HepG2 (cell line): ENCODE data around the gene NTM. TPM values are rescaled to one million over a fixed set of nuclear protein-coding genes. Genes with fewer than 3 reads are reported as not detected.

Source experiments
- ELF4 ChIP-seq: sonication (generic); formaldehyde crosslinking; IDR thresholded peaks from 2 replicates; pipeline ENCODE4 v1.5.0; 2020; ENCODE audit warnings: missing genetic modification reagents, mild to moderate bottlenecking, moderate library complexity, borderline replicate concordance
- polyA plus RNA-seq, 8 experiments: library from polyadenylated mRNA; depleted of rRNA in 3 of 8; stranded (reverse) in 7 of 8; unstranded in 1 of 8; fragments of >200 nt; fragmentation: Illumina TruSeq in 4 of 8; extraction: Trizol in 4 of 8; gene quantifications; 2 replicates each; pipeline versions ENCODE4 v1.2.1 to v1.2.3, GENCODE V29; 2011 to 2016; ENCODE audit warnings: low read depth in 4 of 8, missing spikeins in 1 of 8, mixed read lengths in 1 of 8; ENCODE audit not compliant: insufficient read depth in 1 of 8
- total RNA-seq, 5 experiments: library from RNA; depleted of rRNA; stranded (reverse); fragments of >200 nt; fragmentation: Illumina TruSeq; extraction: Trizol; gene quantifications; 2 replicates each; pipeline ENCODE4 v1.2.3, GENCODE V29; 2016; ENCODE audit warnings: low read depth in 1 of 5
- TF ChIP-seq, protein P1 (sequence below): sonication (generic); formaldehyde crosslinking; IDR thresholded peaks from one replicate; pipeline ENCODE4 v1.5.1; 2020; ENCODE audit warnings: mild to moderate bottlenecking, missing genetic modification reagents; ENCODE audit errors: not compliant biosample characterization
- TF ChIP-seq, protein P2 (sequence below): sonication (generic); formaldehyde crosslinking; conservative IDR thresholded peaks from 2 replicates; pipeline ENCODE4 v1.4.0; 2020; ENCODE audit warnings: missing genetic modification reagents

Gene NTM
- total and polyA plus RNA-seq, 2 of the 13 experiments (the other 11 are each of a cell fraction or from before 2014, with no cell fraction given) = not detected

DNA sequence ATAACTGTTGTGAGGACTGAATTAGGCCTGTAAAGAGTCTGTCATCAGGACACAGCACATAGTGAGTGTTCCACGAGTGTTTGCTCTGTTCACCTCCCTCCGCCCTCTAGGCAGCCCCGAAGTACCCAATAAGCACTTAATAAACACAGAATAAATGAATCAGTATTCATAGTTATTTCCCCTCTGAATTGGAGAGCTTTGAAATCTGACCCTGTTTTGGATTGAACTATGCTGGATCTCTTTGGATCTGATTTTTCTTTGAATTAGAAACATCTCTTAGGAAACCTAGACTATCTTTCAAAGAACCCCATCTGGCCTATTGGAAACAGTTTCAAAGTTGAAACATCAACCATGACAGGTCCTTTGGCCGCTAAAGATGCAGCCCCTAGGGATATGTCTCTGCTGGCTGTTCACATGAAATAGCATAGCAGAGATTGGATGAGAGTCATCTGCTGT is 615.5 kb downstream of the NTM start (continued):
- TF ChIP-seq, protein P1, sequence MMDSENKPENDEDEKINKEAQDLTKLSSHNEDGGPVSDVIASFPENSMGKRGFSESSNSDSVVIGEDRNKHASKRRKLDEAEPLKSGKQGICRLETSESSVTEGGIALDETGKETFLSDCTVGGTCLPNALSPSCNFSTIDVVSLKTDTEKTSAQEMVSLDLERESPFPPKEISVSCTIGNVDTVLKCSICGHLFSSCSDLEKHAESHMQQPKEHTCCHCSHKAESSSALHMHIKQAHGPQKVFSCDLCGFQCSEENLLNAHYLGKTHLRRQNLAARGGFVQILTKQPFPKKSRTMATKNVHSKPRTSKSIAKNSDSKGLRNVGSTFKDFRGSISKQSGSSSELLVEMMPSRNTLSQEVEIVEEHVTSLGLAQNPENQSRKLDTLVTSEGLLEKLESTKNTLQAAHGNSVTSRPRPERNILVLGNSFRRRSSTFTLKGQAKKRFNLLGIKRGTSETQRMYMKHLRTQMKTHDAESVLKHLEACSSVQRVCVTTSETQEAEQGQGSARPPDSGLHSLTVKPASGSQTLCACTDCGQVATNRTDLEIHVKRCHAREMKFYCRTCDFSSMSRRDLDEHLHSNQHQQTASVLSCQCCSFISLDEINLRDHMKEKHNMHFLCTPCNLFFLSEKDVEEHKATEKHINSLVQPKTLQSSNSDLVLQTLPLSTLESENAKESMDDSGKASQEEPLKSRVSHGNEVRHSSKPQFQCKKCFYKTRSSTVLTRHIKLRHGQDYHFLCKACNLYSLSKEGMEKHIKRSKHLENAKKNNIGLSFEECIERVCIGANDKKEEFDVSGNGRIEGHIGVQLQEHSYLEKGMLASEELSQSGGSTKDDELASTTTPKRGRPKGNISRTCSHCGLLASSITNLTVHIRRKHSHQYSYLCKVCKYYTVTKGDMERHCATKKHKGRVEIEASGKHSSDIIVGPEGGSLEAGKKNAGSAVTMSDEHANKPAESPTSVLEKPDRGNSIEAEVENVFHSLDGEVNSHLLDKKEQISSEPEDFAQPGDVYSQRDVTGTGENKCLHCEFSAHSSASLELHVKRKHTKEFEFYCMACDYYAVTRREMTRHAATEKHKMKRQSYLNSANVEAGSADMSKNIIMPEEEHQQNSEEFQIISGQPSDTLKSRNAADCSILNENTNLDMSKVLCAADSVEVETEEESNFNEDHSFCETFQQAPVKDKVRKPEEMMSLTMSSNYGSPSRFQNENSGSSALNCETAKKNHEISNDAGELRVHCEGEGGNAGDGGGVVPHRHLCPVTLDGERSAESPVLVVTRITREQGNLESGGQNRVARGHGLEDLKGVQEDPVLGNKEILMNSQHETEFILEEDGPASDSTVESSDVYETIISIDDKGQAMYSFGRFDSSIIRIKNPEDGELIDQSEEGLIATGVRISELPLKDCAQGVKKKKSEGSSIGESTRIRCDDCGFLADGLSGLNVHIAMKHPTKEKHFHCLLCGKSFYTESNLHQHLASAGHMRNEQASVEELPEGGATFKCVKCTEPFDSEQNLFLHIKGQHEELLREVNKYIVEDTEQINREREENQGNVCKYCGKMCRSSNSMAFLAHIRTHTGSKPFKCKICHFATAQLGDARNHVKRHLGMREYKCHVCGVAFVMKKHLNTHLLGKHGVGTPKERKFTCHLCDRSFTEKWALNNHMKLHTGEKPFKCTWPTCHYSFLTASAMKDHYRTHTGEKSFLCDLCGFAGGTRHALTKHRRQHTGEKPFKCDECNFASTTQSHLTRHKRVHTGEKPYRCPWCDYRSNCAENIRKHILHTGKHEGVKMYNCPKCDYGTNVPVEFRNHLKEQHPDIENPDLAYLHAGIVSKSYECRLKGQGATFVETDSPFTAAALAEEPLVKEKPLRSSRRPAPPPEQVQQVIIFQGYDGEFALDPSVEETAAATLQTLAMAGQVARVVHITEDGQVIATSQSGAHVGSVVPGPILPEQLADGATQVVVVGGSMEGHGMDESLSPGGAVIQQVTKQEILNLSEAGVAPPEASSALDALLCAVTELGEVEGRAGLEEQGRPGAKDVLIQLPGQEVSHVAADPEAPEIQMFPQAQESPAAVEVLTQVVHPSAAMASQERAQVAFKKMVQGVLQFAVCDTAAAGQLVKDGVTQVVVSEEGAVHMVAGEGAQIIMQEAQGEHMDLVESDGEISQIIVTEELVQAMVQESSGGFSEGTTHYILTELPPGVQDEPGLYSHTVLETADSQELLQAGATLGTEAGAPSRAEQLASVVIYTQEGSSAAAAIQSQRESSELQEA (CRISPR knock-in tag) = no peak
- TF ChIP-seq, protein P2, sequence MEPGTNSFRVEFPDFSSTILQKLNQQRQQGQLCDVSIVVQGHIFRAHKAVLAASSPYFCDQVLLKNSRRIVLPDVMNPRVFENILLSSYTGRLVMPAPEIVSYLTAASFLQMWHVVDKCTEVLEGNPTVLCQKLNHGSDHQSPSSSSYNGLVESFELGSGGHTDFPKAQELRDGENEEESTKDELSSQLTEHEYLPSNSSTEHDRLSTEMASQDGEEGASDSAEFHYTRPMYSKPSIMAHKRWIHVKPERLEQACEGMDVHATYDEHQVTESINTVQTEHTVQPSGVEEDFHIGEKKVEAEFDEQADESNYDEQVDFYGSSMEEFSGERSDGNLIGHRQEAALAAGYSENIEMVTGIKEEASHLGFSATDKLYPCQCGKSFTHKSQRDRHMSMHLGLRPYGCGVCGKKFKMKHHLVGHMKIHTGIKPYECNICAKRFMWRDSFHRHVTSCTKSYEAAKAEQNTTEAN (CRISPR knock-in tag) = no peak
- no peak for TF ChIP-seq ELF4 (CRISPR knock-in tag)
